HepG2 (cell line): ENCODE results near the gene TM4SF5. TPM values are rescaled to one million over a fixed set of nuclear protein-coding genes. Genes with fewer than 3 reads are reported as not detected.

ENCODE experiments used
- BATF2 ChIP-seq: sonication (generic); formaldehyde crosslinking; IDR thresholded peaks from 2 replicates; pipeline ENCODE4 v1.8.0; 2022; ENCODE audit warnings: mild to moderate bottlenecking, missing genetic modification reagents, moderate library complexity
- FOXA3 ChIP-seq: IDR thresholded peaks from 2 replicates; pipeline ENCODE4 v1.6.1; 2016; ENCODE audit warnings: missing genetic modification reagents, missing compliant biosample characterization
- KLF15 ChIP-seq: sonication (generic); formaldehyde crosslinking; IDR thresholded peaks from 2 replicates; pipeline ENCODE4 v1.8.1; 2023; ENCODE audit warnings: borderline replicate concordance, mild to moderate bottlenecking, inconsistent platforms, missing genetic modification reagents, mixed read lengths
- MIXL1 ChIP-seq: IDR thresholded peaks from 2 replicates; pipeline ENCODE4 v1.6.1; 2016
- RBFOX2 ChIP-seq: fragments of 200-400 bp; formaldehyde crosslinking; IDR thresholded peaks from 2 replicates; pipeline ENCODE4 v1.6.1; 2017; ENCODE audit warnings: low read depth, mild to moderate bottlenecking, low read length
- SRSF4 ChIP-seq: fragments of 200-400 bp; formaldehyde crosslinking; IDR thresholded peaks from one replicate; pipeline ENCODE4 v1.6.1; 2018; ENCODE audit warnings: mild to moderate bottlenecking, low read depth, low read length, moderate library complexity; ENCODE audit not compliant: poor library complexity, severe bottlenecking
- SYNCRIP ChIP-seq: fragments of 200-400 bp; formaldehyde crosslinking; IDR thresholded peaks from 2 replicates; pipeline ENCODE4 v1.6.1; 2018; ENCODE audit warnings: mild to moderate bottlenecking, low read depth, low read length; ENCODE audit not compliant: insufficient read depth
- TCF7L2 ChIP-seq: IDR thresholded peaks from 2 replicates; pipeline ENCODE4 v1.6.1; 2011; ENCODE audit warnings: mild to moderate bottlenecking, low read depth, low read length, moderate library complexity
- THAP9 ChIP-seq: sonication (generic); formaldehyde crosslinking; IDR thresholded peaks from 2 replicates; pipeline ENCODE4; 2020; ENCODE audit warnings: missing genetic modification reagents, mild to moderate bottlenecking, borderline replicate concordance
- ZBTB33 ChIP-seq: sonication (generic); formaldehyde crosslinking; IDR thresholded peaks from 2 replicates; pipeline ENCODE4 v1.4.0; 2020; ENCODE audit warnings: missing genetic modification reagents
- ZFP36L1 ChIP-seq: sonication (generic); formaldehyde crosslinking; IDR thresholded peaks from 2 replicates; pipeline ENCODE4 v1.8.0; 2022; ENCODE audit warnings: mild to moderate bottlenecking, missing genetic modification reagents, moderate library complexity
- ZFP36L2 ChIP-seq: sonication (generic); formaldehyde crosslinking; IDR thresholded peaks from 2 replicates; pipeline ENCODE4 v1.4.0; 2020; ENCODE audit warnings: missing genetic modification reagents
- ZNF101 ChIP-seq: sonication (generic); formaldehyde crosslinking; IDR thresholded peaks from 2 replicates; pipeline ENCODE4 v1.4.0; 2020; ENCODE audit warnings: mild to moderate bottlenecking, low read depth, missing genetic modification reagents, borderline replicate concordance
- ZNF280B ChIP-seq: sonication (generic); formaldehyde crosslinking; IDR thresholded peaks from 2 replicates; pipeline ENCODE4 v1.5.0; 2020; ENCODE audit warnings: missing genetic modification reagents, mild to moderate bottlenecking, borderline replicate concordance
- ZNF484 ChIP-seq: sonication (generic); formaldehyde crosslinking; IDR thresholded peaks from 2 replicates; pipeline ENCODE4 v1.5.1; 2020; ENCODE audit warnings: mild to moderate bottlenecking, low read depth, missing genetic modification reagents, borderline replicate concordance
- ZNF576 ChIP-seq: sonication (generic); formaldehyde crosslinking; IDR thresholded peaks from 2 replicates; pipeline ENCODE4 v1.4.0; 2020; ENCODE audit warnings: mild to moderate bottlenecking, missing genetic modification reagents
- ZNF607 ChIP-seq: sonication (generic); formaldehyde crosslinking; IDR thresholded peaks from 2 replicates; pipeline ENCODE4 v1.5.1; 2020; ENCODE audit warnings: missing genetic modification reagents, mild to moderate bottlenecking, borderline replicate concordance
- ZNF746 ChIP-seq: sonication (generic); formaldehyde crosslinking; IDR thresholded peaks from 2 replicates; pipeline ENCODE4 v1.8.0; 2022; ENCODE audit warnings: mild to moderate bottlenecking, missing genetic modification reagents
- ZNF749 ChIP-seq: sonication (generic); formaldehyde crosslinking; IDR thresholded peaks from 2 replicates; pipeline ENCODE4 v1.8.0; 2022; ENCODE audit warnings: mild to moderate bottlenecking, missing genetic modification reagents, moderate library complexity, borderline replicate concordance
- ZNF775 ChIP-seq: sonication (generic); formaldehyde crosslinking; IDR thresholded peaks from 2 replicates; pipeline ENCODE4 v1.4.0; 2020; ENCODE audit warnings: missing genetic modification reagents, mild to moderate bottlenecking, moderate library complexity, borderline replicate concordance
- ZNF879 ChIP-seq: sonication (generic); formaldehyde crosslinking; IDR thresholded peaks from 2 replicates; pipeline ENCODE4 v1.8.1; 2023; ENCODE audit warnings: missing genetic modification reagents
- polyA plus RNA-seq, 8 experiments: library from polyadenylated mRNA; depleted of rRNA in 3 of 8; stranded (reverse) in 7 of 8; unstranded in 1 of 8; fragments of >200 nt; fragmentation: Illumina TruSeq in 4 of 8; extraction: Trizol in 4 of 8; gene quantifications; 2 replicates each; pipeline versions ENCODE4 v1.2.1 to v1.2.3, GENCODE V29; 2011 to 2016; ENCODE audit warnings: low read depth in 4 of 8, missing spikeins in 1 of 8, mixed read lengths in 1 of 8; ENCODE audit not compliant: insufficient read depth in 1 of 8
- total RNA-seq, 5 experiments: library from RNA; depleted of rRNA; stranded (reverse); fragments of >200 nt; fragmentation: Illumina TruSeq; extraction: Trizol; gene quantifications; 2 replicates each; pipeline ENCODE4 v1.2.3, GENCODE V29; 2016; ENCODE audit warnings: low read depth in 1 of 5

The TM4SF5 gene
- total and polyA plus RNA-seq, 2 of the 13 experiments (the other 11 are each of a cell fraction or from before 2014, with no cell fraction given): 30.1 to 126 TPM

GRCh38 chr17:4788807-4789700 is 17.4 kb downstream of the TM4SF5 start, which contains the start of gene GLTPD2 (continued):
- TF ChIP-seq ZFP36L2 (CRISPR knock-in tag) (no peak), KLF15 (no peak; the same call in 1 of the 2 replicates), SYNCRIP (no peak), SRSF4 (no peak), RBFOX2 (peak; percentile 88), ZBTB33 (no peak), ZNF101 (no peak), ZNF576 (0 out of 2 replicates have a peak, but pooled peaks have one; percentile 46), TCF7L2 (no peak), ZNF484 (CRISPR knock-in tag) (no peak), THAP9 (CRISPR knock-in tag) (no peak; the same call in 1 of the 2 replicates), ZNF607 (CRISPR knock-in tag) (no peak; the same call in 1 of the 2 replicates), ZNF280B (CRISPR knock-in tag) (no peak), ZFP36L1 (0 out of 2 replicates have a peak, but pooled peaks have one; percentile 59), FOXA3 (CRISPR knock-in tag) (peak; percentile 62), ZNF749 (0 out of 2 replicates have a peak, but pooled peaks have one; percentile 50), ZNF775 (CRISPR knock-in tag) (no peak), ZNF879 (CRISPR knock-in tag) (no peak), ZNF746 (CRISPR knock-in tag) (peak; percentile 63; the same call in 1 of the 2 replicates), BATF2 (CRISPR knock-in tag) (no peak), MIXL1 (peak; percentile 80)
